Tibial nerve (tissue), 4 donors: Measurements from ENCODE around the gene PTPRA.

Source experiments
- EP300 ChIP-seq, 2 donors: sonication (generic); formaldehyde crosslinking; IDR thresholded peaks; one replicate each; pipeline ENCODE4 v1.6.1; 2017; ENCODE audit warnings: antibody characterized with exemption in 2 of 2, mild to moderate bottlenecking in 1 of 2
- TF ChIP-seq, protein P1 (sequence below), 5 experiments: fragments of 200-600 bp in 3 of 5; fragments of 450-650 bp in 2 of 5; sonication (generic) in 3 of 5; IDR thresholded peaks; one replicate each; pipeline ENCODE4 v1.5.1; 2016 to 2019; ENCODE audit warnings: antibody characterized with exemption in 5 of 5, mild to moderate bottlenecking in 3 of 5, moderate library complexity in 2 of 5

DNA sequence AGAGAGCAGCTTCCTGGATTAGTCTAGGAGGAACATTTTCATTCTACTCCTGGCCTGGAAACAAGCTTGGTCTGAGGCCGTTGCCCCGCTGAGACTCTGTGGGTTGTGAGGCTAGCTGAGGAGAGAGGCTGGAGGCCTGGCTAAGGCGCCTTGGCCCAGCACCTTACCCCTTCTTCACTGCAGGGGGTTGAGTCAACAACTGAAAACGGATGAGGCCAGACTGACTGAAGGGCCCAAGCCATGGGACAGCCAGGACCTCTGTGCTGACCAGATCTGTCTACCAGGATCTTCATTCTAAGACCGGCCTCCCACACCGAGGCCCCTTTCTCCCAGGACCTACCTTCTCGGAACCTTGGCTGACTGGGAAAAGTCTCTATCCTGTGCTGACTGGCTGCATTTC, 214.8 kb downstream of the PTPRA start:
- TF ChIP-seq, protein P1, sequence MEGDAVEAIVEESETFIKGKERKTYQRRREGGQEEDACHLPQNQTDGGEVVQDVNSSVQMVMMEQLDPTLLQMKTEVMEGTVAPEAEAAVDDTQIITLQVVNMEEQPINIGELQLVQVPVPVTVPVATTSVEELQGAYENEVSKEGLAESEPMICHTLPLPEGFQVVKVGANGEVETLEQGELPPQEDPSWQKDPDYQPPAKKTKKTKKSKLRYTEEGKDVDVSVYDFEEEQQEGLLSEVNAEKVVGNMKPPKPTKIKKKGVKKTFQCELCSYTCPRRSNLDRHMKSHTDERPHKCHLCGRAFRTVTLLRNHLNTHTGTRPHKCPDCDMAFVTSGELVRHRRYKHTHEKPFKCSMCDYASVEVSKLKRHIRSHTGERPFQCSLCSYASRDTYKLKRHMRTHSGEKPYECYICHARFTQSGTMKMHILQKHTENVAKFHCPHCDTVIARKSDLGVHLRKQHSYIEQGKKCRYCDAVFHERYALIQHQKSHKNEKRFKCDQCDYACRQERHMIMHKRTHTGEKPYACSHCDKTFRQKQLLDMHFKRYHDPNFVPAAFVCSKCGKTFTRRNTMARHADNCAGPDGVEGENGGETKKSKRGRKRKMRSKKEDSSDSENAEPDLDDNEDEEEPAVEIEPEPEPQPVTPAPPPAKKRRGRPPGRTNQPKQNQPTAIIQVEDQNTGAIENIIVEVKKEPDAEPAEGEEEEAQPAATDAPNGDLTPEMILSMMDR (IDR thresholded peaks at IDR 0.05), result no peak
- TF ChIP-seq EP300 (IDR thresholded peaks at IDR 0.05), result no peak
